Calu3 (cell line): ENCODE measurements around the gene AKAP9. TPM values are rescaled to one million over a fixed set of nuclear protein-coding genes. Genes with fewer than 3 reads are reported as not detected.

Experiments used
- BruUV-seq: library from RNA; stranded (reverse); fragments of 400-500 nt; replicated peaks from 2 replicates; lab custom pipeline; 2021; lab: Mats Ljungman, UMichigan
- CTCF ChIA-PET: fragments of 300-600 bp; sonication (Branson Sonifier 250); formaldehyde crosslinking; loops from one replicate; lab custom pipeline; 2022; ENCODE audit warnings: antibody characterized with exemption; lab: Charles Lee
- DNase-seq: peaks from one replicate; pipeline ENCODE4 v3.0.0; 2022
- H3K27ac Mint-ChIP-seq: one replicate; pipeline ENCODE4 v1.8.0; 2022; ENCODE audit warnings: mixed read lengths; ENCODE audit not compliant: unreplicated experiment
- H3K27me3 Mint-ChIP-seq: one replicate; pipeline ENCODE4 v1.8.0; 2022; ENCODE audit warnings: mixed read lengths; ENCODE audit not compliant: unreplicated experiment
- H3K36me3 Mint-ChIP-seq: one replicate; pipeline ENCODE4 v1.8.0; 2022; ENCODE audit warnings: mild to moderate bottlenecking, moderate library complexity, mixed read lengths; ENCODE audit not compliant: insufficient read depth, unreplicated experiment
- H3K4me1 Mint-ChIP-seq: one replicate; pipeline ENCODE4 v1.8.0; 2022; ENCODE audit warnings: mild to moderate bottlenecking, low read depth, mixed read lengths; ENCODE audit not compliant: unreplicated experiment
- H3K4me3 Mint-ChIP-seq: one replicate; pipeline ENCODE4 v1.8.0; 2022; ENCODE audit warnings: mild to moderate bottlenecking, low read depth, moderate library complexity, mixed read lengths; ENCODE audit not compliant: unreplicated experiment
- H3K9me3 Mint-ChIP-seq: one replicate; pipeline ENCODE4 v1.8.0; 2022; ENCODE audit warnings: low read depth, mixed read lengths; ENCODE audit not compliant: unreplicated experiment
- CTCF ChIP-seq: fragments of 200-600 bp; IDR thresholded peaks from one replicate; pipeline ENCODE4 v1.8.0; 2022; ENCODE audit warnings: antibody characterized with exemption; ENCODE audit not compliant: unreplicated experiment
- intact Hi-C: fragments of 100-400 bp; cut with micrococcal nuclease; formaldehyde crosslinking; loops from one replicate; pipeline ENCODE4 v1.10.0; 2022; ENCODE audit not compliant: unreplicated experiment
- total RNA-seq: library from RNA; stranded (reverse); gene quantifications from 2 replicates; pipeline ENCODE4 v1.2.3, GENCODE V29; 2022

AKAP9 gene
- total RNA-seq, 1 experiment from 2014 or later: 33.4 TPM

- Mint-ChIP-seq H3K9me3 (no peaks in the 10 kb centered on the region), H3K27ac (no peak overlapping the region), H3K36me3 (peaks cover 36% of the 10 kb centered on the region), H3K4me3 (no peak overlapping the region), H3K4me1 (peaks cover 8% of the 10 kb centered on the region), H3K27me3 (no peaks in the 10 kb centered on the region)
- intact Hi-C loops: no loop called here
- BruUV-seq: no TSS peak
- CTCF ChIA-PET: no interaction called here
- no peak for TF ChIP-seq CTCF
- no peak for DNase-seq
Observed at GRCh38 chr7:92116949-92117348, 176.3 kb downstream of the AKAP9 start.

- BruUV-seq: no TSS peak
- Mint-ChIP-seq H3K27ac (no peak overlapping the region), H3K9me3 (no peaks in the 10 kb centered on the region)
Observed at GRCh38 chr7:92119213-92119759, 178.6 kb downstream of the AKAP9 start.

GRCh38 chr7:92121681-92122080 is 181.0 kb downstream of the AKAP9 start:
- Mint-ChIP-seq H3K36me3 (peaks cover 29% of the 10 kb centered on the region), H3K4me1 (peaks cover 8% of the 10 kb centered on the region), H3K9me3 (no peaks in the 10 kb centered on the region), H3K27me3 (no peaks in the 10 kb centered on the region), H3K4me3 (no peak overlapping the region), H3K27ac (no peak overlapping the region)
- CTCF ChIA-PET: no interaction called here
- BruUV-seq: no TSS peak
- no peak for DNase-seq
- TF ChIP-seq CTCF: no peak
- intact Hi-C loops: no loop called here

More at GRCh38 chr7:92119213-92119759, 178.6 kb downstream of the AKAP9 start:
- TF ChIP-seq CTCF: no peak
- no peaks in the 10 kb centered on the region for H3K27me3 Mint-ChIP-seq
- no peak overlapping the region for H3K4me3 Mint-ChIP-seq
- H3K36me3 Mint-ChIP-seq: peaks cover 24% of the 10 kb centered on the region
- H3K4me1 Mint-ChIP-seq: peaks cover 8% of the 10 kb centered on the region
- intact Hi-C loops: no loop called here
- CTCF ChIA-PET: no interaction called here
- no peak for DNase-seq

- intact Hi-C loops: loop anchor here (5.0 kb wide), 1 partner anchor 316 kb away; the partner anchor contains the start of gene GATAD1
- CTCF ChIA-PET: interaction anchor here (0.6 kb wide), 1 partner anchor 430 kb away, joined by 5 read pairs; no protein-coding TSS in a partner anchor
- Mint-ChIP-seq H3K36me3 (peaks cover 50% of the 10 kb centered on the region), H3K9me3 (no peaks in the 10 kb centered on the region), H3K27ac (peak overlapping the region; percentile 53), H3K27me3 (no peaks in the 10 kb centered on the region), H3K4me3 (peak overlapping the region; percentile 96), H3K4me1 (peaks cover 30% of the 10 kb centered on the region)
- DNase-seq: no peak
- no peak for TF ChIP-seq CTCF
- BruUV-seq: no TSS peak
Observed at GRCh38 chr7:92131093-92131492, 190.4 kb downstream of the AKAP9 start.
